Central memory CD8-positive, alpha-beta T cell (primary cell): Measurements from ENCODE around the gene POU2AF1.

Experiments used
- ATAC-seq: fragments of 150-1000 bp; cut with Tn5 transposase; replicated peaks from 2 replicates; pipeline ENCODE4 v1.10.0; 2022; ENCODE audit warnings: mild to moderate bottlenecking, moderate FRiP score, moderate number of reproducible peaks; ENCODE audit not compliant: poor library complexity, severe bottlenecking; ENCODE audit errors: extremely low read depth
- DNase-seq, 2 donors: peaks; one replicate each; pipeline ENCODE4 v3.0.0; 2021; ENCODE audit warnings: low spot score in 2 of 2
- H3K27ac Mint-ChIP-seq: one replicate; pipeline ENCODE4 v1.8.0; 2022; ENCODE audit warnings: low read depth, mild to moderate bottlenecking, moderate library complexity, mixed read lengths
- H3K27me3 Mint-ChIP-seq: one replicate; pipeline ENCODE4 v1.8.0; 2022; ENCODE audit warnings: mixed read lengths
- H3K36me3 Mint-ChIP-seq: one replicate; pipeline ENCODE4 v1.8.0; 2022; ENCODE audit warnings: mild to moderate bottlenecking, moderate library complexity, mixed read lengths; ENCODE audit not compliant: insufficient read depth
- H3K4me1 Mint-ChIP-seq: one replicate; pipeline ENCODE4 v1.8.0; 2022; ENCODE audit warnings: mixed read lengths
- H3K4me3 Mint-ChIP-seq: one replicate; pipeline ENCODE4 v1.8.0; 2022; ENCODE audit warnings: mild to moderate bottlenecking, moderate library complexity, mixed read lengths
- H3K9me3 Mint-ChIP-seq: one replicate; pipeline ENCODE4 v1.8.0; 2022; ENCODE audit warnings: mixed read lengths

Gene POU2AF1

GRCh38 chr11:111336582-111337256 lies 42.4 kb downstream of the POU2AF1 start:
- Mint-ChIP-seq H3K36me3 (no peaks in the 10 kb centered on the region), H3K9me3 (peaks cover 6% of the 10 kb centered on the region), H3K27ac (no peak overlapping the region), H3K4me1 (no peaks in the 10 kb centered on the region), H3K27me3 (peaks cover 46% of the 10 kb centered on the region), H3K4me3 (no peak overlapping the region)
- ATAC-seq (no peak), DNase-seq (no peak)

DNA sequence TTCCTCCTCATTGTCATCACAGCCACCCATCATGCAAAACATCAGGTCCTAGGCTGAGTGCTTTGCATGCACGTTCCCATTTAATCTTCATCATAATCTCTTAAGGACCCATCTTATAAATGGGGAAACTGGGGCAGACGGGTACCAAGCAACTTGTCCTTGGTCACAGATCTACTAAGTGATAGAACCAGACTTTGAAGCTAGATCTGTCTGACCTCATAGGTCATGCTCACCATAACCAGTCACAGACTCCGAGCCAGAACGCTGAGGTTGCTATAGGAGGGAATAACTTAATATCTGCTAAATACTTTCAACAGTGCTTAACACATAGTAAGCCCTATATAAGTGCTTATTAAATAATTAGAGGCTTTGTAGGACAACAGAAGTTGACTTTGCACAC lies 43.0 kb downstream of the POU2AF1 start:
- Mint-ChIP-seq H3K4me1 (no peaks in the 10 kb centered on the region), H3K9me3 (peaks cover 6% of the 10 kb centered on the region), H3K27ac (no peak overlapping the region), H3K36me3 (no peaks in the 10 kb centered on the region), H3K27me3 (peaks cover 52% of the 10 kb centered on the region), H3K4me3 (no peak overlapping the region)
- ATAC-seq, result no peak
- DNase-seq, result no peak

- Mint-ChIP-seq H3K4me3 (no peak overlapping the region), H3K27ac (no peak overlapping the region), H3K36me3 (no peaks in the 10 kb centered on the region), H3K27me3 (peaks cover 56% of the 10 kb centered on the region), H3K4me1 (no peaks in the 10 kb centered on the region), H3K9me3 (peaks cover 6% of the 10 kb centered on the region)
- ATAC-seq (no peak), DNase-seq (no peak)
Observed at GRCh38 chr11:111335549-111335948, 43.5 kb downstream of the POU2AF1 start.

DNA sequence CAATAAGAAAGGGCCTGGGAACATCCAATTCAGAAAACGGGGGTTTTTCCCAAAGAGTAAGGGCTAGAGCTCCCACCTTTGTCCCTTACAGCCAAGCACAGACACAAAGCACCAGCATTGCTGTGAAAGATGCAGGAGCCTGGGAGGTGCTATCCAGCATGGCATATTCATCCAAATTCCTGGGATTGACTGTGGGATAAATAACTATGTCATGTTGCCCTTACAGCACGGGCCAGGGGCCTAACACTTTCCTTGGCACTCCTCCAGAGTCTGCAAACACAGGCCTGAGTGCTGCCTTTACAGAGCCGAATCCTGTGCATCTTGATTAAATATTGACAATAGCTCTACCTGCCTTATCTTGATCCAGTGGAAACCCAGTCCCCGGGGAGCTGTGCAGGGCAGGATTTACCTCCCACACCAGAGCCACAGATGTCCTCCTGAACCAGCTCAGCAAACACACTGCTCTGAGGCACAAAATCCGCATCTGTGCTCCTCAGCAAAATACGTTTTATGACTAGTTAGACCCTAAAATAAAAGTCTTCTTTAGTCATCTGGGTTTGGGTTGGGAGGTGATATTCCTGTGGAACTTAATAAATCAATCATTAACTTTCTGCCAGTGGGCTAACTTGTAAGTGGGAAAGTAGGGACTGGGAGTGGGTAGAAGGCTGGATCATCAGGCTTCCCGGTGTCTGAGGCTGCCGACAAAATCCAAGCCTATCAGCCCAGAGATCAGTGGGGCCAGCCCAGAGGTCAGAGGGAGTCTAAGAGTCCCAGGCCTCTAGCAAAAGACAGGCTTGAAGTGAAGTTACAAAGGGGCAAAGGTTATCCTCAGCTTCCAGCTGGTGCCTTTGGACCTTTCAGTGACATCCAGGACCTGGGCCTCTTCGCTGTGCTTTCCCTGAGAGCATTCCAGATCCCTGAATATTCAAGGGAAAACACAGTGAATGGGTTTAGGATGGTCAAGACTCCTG lies 44.3 kb downstream of the POU2AF1 start:
- Mint-ChIP-seq H3K4me3 (no peak overlapping the region), H3K27ac (no peak overlapping the region), H3K36me3 (no peaks in the 10 kb centered on the region), H3K27me3 (peaks cover 56% of the 10 kb centered on the region), H3K9me3 (peaks cover 6% of the 10 kb centered on the region), H3K4me1 (no peaks in the 10 kb centered on the region)
- DNase-seq, result no peak
- ATAC-seq, result no peak

DNA sequence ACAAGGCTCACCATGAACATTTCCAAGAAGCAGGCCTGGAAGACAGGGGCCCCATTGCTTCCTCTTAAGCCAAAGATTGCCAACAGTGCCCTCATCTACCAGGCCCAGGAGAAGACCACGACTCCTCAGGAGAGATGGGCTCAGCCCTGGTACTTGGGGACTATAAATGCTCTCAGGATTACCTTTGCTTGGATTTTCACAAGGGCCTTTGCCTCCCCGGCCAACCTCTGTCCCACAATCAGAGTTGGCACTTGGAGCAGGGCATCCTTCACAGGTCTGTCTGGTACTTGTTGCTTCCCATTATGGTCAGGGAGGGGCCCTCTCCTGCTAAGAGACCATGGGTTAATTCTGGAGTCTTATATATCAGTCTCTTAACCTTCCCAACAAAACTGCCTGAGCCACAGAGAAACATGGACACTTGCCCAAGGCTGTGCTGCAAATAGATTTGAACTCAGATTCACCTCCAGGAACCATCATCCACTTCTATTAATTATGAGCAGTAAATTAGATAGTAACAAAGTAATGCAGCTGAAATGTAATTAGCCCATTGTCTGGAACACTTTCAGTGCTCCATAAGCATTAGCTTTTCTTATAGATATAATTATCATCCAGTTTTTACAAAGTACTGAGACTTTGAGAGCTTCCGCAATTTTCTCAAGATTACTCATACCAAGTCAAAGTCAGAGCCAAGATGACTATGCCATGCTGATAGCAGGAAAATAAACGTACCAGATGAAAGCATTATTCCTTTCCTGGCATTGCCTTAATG lies 47.2 kb downstream of the POU2AF1 start:
- no peak for ATAC-seq
- no peaks in the 10 kb centered on the region for H3K9me3 Mint-ChIP-seq

DNA sequence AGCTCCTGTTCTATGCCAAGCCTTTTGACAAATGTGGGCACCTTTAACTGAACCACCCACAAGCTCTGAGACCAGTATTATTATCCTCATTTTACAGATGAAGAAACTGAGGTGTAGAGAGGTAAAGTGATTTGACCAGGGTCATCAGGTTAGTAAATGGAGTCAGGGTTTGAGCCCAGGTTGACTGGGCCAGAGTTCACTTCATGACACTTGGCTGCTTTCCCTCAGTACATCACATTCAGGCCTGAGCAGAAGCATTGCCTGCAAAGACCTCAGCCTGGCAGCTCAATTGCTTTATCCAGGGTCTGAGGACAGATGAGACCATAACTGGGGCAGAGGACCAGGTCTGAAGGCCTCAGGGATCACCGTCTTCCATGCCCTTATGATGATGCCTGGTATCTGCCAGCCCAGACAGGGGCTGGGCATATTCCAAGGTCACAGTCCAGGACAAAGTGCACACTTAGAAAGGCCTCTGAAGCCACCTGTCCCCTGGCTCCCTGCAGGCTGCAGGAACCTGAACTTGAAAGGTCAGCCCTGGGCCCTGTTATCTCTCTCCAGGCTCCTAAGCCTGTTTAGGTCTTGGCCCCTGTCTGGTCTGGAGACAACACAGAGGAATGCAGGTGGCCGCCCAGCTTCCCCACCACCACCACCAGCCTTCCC lies 48.7 kb downstream of the POU2AF1 start:
- peaks cover 31% of the 10 kb centered on the region for H3K27me3 Mint-ChIP-seq
- no peaks in the 10 kb centered on the region for H3K9me3 Mint-ChIP-seq
- H3K4me1 Mint-ChIP-seq, result no peaks in the 10 kb centered on the region
- DNase-seq (no peak), ATAC-seq (no peak)
- no peak overlapping the region for H3K4me3 Mint-ChIP-seq
- no peaks in the 10 kb centered on the region for H3K36me3 Mint-ChIP-seq
- H3K27ac Mint-ChIP-seq, result no peak overlapping the region

More for the DNA sequence above, 47.2 kb downstream of the POU2AF1 start:
- H3K4me1 Mint-ChIP-seq, result no peaks in the 10 kb centered on the region
- no peak overlapping the region for H3K4me3 Mint-ChIP-seq
- peaks cover 42% of the 10 kb centered on the region for H3K27me3 Mint-ChIP-seq
- H3K36me3 Mint-ChIP-seq, result no peaks in the 10 kb centered on the region
- no peak for DNase-seq
- H3K27ac Mint-ChIP-seq, result no peak overlapping the region

- DNase-seq, result no peak
- Mint-ChIP-seq H3K36me3 (no peaks in the 10 kb centered on the region), H3K4me1 (no peaks in the 10 kb centered on the region), H3K4me3 (no peak overlapping the region), H3K27me3 (peaks cover 31% of the 10 kb centered on the region), H3K9me3 (no peaks in the 10 kb centered on the region), H3K27ac (no peak overlapping the region)
- ATAC-seq, result no peak
Observed at GRCh38 chr11:111329306-111330204, 49.5 kb downstream of the POU2AF1 start.

DNA sequence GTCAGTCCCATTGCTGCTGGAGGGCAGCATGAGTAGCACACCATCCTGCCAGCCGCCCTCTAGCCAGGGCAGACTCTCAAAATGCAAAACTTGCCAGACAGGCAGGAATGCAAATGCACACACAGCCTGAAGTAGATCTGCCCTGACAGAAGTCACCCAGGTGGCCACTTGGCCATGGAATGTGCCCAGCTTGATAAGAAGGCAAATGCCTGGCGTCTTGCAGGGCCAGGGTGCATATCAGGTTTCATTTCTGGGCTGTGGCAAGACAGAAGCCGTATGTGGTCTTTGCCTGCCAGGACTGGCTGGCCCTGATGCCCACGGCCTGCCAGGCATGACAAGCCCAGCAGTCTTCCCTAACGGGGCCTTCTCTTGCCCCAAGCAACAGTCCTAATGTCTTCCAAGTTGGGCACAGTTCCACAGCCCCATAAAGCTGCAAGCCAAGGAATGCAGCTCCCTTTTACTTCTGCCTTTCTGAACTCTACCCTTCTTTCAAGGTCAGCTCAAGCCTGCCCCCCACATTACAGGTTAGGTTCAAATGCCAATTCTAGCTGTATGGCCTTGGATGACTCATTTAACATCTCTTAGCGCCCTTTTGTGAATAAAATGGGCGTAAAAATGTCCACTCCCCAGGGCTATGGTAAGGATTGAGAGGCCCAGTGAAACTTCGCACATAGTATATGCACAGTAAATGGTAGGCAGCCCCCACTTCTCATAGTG lies 51.0 kb downstream of the POU2AF1 start:
- Mint-ChIP-seq H3K4me1 (no peaks in the 10 kb centered on the region), H3K27ac (no peak overlapping the region), H3K4me3 (no peak overlapping the region), H3K36me3 (no peaks in the 10 kb centered on the region), H3K9me3 (no peaks in the 10 kb centered on the region), H3K27me3 (peaks cover 17% of the 10 kb centered on the region)
- no peak for DNase-seq
- no peak for ATAC-seq

GRCh38 chr11:111326824-111327223 lies 52.3 kb downstream of the POU2AF1 start:
- H3K36me3 Mint-ChIP-seq, result no peaks in the 10 kb centered on the region
- no peaks in the 10 kb centered on the region for H3K4me1 Mint-ChIP-seq
- no peak for DNase-seq
- peaks cover 15% of the 10 kb centered on the region for H3K27me3 Mint-ChIP-seq
- H3K4me3 Mint-ChIP-seq, result no peak overlapping the region
- no peak overlapping the region for H3K27ac Mint-ChIP-seq
- no peak for ATAC-seq
- no peaks in the 10 kb centered on the region for H3K9me3 Mint-ChIP-seq

GRCh38 chr11:111325259-111325658 lies 53.8 kb downstream of the POU2AF1 start:
- DNase-seq (no peak), ATAC-seq (no peak)
- Mint-ChIP-seq H3K9me3 (no peaks in the 10 kb centered on the region), H3K4me3 (no peak overlapping the region), H3K27me3 (peaks cover 20% of the 10 kb centered on the region), H3K4me1 (no peaks in the 10 kb centered on the region), H3K27ac (no peak overlapping the region), H3K36me3 (no peaks in the 10 kb centered on the region)

- Mint-ChIP-seq H3K4me1 (no peaks in the 10 kb centered on the region), H3K27me3 (peaks cover 30% of the 10 kb centered on the region), H3K36me3 (no peaks in the 10 kb centered on the region), H3K9me3 (no peaks in the 10 kb centered on the region), H3K27ac (no peak overlapping the region), H3K4me3 (no peak overlapping the region)
- ATAC-seq, result no peak
- no peak for DNase-seq
Observed at GRCh38 chr11:111324277-111324720, 54.8 kb downstream of the POU2AF1 start.
